Kidney epithelial cell (primary cell): Measurements from ENCODE around the gene MYNN. TPM values are rescaled to one million over a fixed set of nuclear protein-coding genes. Genes with fewer than 3 reads are reported as not detected.

Experiments
- DNase-seq: peaks from one replicate; pipeline ENCODE4 v3.0.0-alpha.2; 2010; ENCODE audit warnings: low read depth
- H3K27me3 ChIP-seq: 2 replicates; pipeline ENCODE4 v1.6.0; 2011; ENCODE audit warnings: low read length; ENCODE audit not compliant: control insufficient read depth, insufficient read depth
- H3K36me3 ChIP-seq: 2 replicates; pipeline ENCODE4 v1.5.1; 2011; ENCODE audit warnings: low read length; ENCODE audit not compliant: control insufficient read depth, insufficient read depth
- H3K4me3 ChIP-seq: 2 replicates; pipeline ENCODE4 v1.5.1; 2011; ENCODE audit warnings: low read depth, mild to moderate bottlenecking, control low read depth, low read length
- CTCF ChIP-seq: IDR thresholded peaks from 2 replicates; pipeline ENCODE4 v1.5.1; 2011; ENCODE audit warnings: mild to moderate bottlenecking, moderate library complexity, low read length, control low read depth, inconsistent platforms; ENCODE audit not compliant: insufficient read depth, poor library complexity, severe bottlenecking
- total RNA-seq: library from RNA; depleted of rRNA; stranded (reverse); fragments of >200 nt; gene quantifications from 2 replicates; pipeline ENCODE4 v1.2.3, GENCODE V29; 2015

MYNN gene
- total RNA-seq, 1 donor from 2014 or later: 17.3 TPM

GRCh38 chr3:169787791-169788190 is 14.6 kb downstream of the MYNN start:
- H3K36me3 ChIP-seq: peaks cover 2% of the 10 kb centered on the region

GRCh38 chr3:169790219-169790618 is 17.0 kb downstream of the MYNN start:
- Histone ChIP-seq H3K27me3 (no peaks in the 10 kb centered on the region), H3K36me3 (peaks cover 2% of the 10 kb centered on the region), H3K4me3 (no peak overlapping the region)
- no peak for DNase-seq
- no peak for TF ChIP-seq CTCF

More at GRCh38 chr3:169787791-169788190, 14.6 kb downstream of the MYNN start:
- H3K27me3 ChIP-seq: no peaks in the 10 kb centered on the region
- no peak for DNase-seq
- H3K4me3 ChIP-seq: no peak overlapping the region
- TF ChIP-seq CTCF: no peak

GRCh38 chr3:169790687-169791429 is 17.7 kb downstream of the MYNN start:
- TF ChIP-seq CTCF: no peak
- Histone ChIP-seq H3K36me3 (peaks cover 2% of the 10 kb centered on the region), H3K27me3 (no peaks in the 10 kb centered on the region), H3K4me3 (no peak overlapping the region)
- DNase-seq: no peak

GRCh38 chr3:169792359-169792758 is 19.2 kb downstream of the MYNN start:
- H3K36me3 ChIP-seq: peaks cover 2% of the 10 kb centered on the region
- no peak overlapping the region for H3K4me3 ChIP-seq
- TF ChIP-seq CTCF: no peak
- DNase-seq: no peak
- H3K27me3 ChIP-seq: no peaks in the 10 kb centered on the region

GRCh38 chr3:169804681-169805080 is 31.5 kb downstream of the MYNN start:
- DNase-seq: no peak
- Histone ChIP-seq H3K4me3 (no peak overlapping the region), H3K36me3 (no peaks in the 10 kb centered on the region), H3K27me3 (no peaks in the 10 kb centered on the region)
- TF ChIP-seq CTCF: no peak
